AG09309 (cell line): ENCODE results near the gene DNAL4.

Source experiments
- DNase-seq: peaks from one replicate; pipeline ENCODE4 v3.0.0-alpha.2; 2010; ENCODE audit warnings: low read depth
- H3K4me3 ChIP-seq: 2 replicates; pipeline ENCODE4 v1.5.1; 2011; ENCODE audit warnings: mild to moderate bottlenecking, low read depth, low read length, moderate library complexity; ENCODE audit not compliant: control insufficient read depth
- TF ChIP-seq, protein P1 (sequence below): IDR thresholded peaks from 2 replicates; pipeline ENCODE4 v1.5.1; 2011; ENCODE audit warnings: mild to moderate bottlenecking, low read depth, low read length, inconsistent platforms; ENCODE audit not compliant: insufficient read depth, control insufficient read depth; ENCODE audit errors: missing control alignments

DNAL4 gene

DNA sequence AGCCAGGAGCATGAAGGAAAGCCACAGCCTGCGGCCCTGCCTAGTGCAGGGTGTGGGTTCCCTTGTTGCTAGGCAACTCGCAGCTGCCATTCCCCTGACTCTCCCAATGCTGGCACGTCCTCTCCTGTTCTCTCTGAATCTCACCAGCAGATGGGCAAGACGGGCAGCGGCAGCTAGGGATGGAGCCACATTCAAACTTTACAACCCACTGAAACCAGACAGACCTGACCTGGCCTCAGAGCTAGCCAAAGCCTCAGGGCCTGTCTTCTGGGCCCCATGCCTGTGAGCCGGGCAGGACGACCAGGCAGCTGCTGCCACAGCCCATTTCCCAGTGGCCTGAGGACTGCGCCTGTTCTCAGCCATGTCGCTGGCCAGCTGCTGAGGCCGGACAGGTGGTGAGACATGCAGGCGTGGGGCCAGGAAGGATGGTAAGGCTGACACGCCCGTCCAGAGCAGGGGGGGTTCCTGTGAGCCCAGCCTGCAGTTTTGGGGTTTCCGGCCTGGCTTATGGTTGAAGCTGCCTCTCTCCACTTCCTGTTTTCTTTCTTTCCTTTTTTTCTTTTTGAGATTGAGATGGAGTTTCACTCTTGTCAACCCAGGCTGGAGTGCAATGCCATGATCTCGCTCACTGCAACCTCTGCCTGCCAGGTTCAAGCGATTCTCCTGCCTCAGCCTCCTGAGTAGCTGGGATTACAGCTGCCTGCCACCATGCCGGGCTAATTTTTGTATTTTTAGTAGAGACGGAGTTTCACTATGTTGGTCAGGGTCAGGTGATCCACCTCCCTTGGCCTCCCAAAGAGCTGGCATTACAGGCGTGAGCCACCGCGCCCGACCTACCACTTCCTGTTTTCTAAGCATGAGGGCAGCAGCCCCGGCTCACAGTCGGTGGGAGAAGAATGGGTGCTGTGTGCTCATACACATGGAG, 42.3 kb downstream of the DNAL4 start:
- TF ChIP-seq, protein P1, sequence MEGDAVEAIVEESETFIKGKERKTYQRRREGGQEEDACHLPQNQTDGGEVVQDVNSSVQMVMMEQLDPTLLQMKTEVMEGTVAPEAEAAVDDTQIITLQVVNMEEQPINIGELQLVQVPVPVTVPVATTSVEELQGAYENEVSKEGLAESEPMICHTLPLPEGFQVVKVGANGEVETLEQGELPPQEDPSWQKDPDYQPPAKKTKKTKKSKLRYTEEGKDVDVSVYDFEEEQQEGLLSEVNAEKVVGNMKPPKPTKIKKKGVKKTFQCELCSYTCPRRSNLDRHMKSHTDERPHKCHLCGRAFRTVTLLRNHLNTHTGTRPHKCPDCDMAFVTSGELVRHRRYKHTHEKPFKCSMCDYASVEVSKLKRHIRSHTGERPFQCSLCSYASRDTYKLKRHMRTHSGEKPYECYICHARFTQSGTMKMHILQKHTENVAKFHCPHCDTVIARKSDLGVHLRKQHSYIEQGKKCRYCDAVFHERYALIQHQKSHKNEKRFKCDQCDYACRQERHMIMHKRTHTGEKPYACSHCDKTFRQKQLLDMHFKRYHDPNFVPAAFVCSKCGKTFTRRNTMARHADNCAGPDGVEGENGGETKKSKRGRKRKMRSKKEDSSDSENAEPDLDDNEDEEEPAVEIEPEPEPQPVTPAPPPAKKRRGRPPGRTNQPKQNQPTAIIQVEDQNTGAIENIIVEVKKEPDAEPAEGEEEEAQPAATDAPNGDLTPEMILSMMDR, result no peak
- H3K4me3 ChIP-seq, result no peak overlapping the region
- DNase-seq, result no peak

DNA sequence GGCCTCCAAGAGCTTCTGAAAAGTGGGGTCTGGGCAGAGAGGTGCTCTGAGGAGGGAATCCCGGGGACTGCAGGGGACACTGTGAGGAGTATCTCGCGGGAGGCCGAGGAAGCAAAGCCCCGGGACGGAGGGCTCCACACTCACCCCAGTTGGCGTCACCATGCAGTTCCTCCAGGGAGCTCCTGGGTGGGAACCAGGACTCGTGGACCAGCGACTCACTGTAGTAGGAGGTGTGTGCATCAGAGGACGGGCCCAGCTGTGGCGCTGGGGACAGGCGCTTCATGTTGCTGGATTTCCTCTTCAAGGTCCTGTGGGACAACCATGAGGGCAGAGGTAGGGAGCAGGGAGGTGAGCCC, 42.9 kb downstream of the DNAL4 start:
- TF ChIP-seq, protein P1, result no peak
- DNase-seq, result no peak
- no peak overlapping the region for H3K4me3 ChIP-seq

DNA sequence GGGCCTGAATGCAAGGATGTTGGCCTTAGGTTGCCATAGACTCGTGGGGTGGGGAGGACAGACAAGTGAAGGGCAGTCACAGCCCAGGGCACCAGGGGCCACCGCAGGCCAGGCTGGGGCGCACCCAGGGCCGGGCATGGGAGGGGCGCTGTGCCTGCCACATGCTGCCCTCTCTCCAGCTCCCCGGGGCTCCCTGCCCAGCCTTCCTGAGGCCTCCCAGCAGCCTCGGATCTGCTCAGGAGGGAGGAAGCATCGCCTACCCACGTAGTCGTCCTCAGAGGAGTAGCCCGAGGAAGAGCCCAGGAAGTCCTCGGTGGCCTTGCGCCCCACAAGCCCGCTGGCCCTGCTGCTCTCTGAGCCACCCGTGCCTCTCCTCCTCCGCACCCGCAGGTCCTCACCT, 43.3 kb downstream of the DNAL4 start:
- H3K4me3 ChIP-seq, result no peak overlapping the region
- TF ChIP-seq, protein P1, result no peak
- DNase-seq, result no peak

DNA sequence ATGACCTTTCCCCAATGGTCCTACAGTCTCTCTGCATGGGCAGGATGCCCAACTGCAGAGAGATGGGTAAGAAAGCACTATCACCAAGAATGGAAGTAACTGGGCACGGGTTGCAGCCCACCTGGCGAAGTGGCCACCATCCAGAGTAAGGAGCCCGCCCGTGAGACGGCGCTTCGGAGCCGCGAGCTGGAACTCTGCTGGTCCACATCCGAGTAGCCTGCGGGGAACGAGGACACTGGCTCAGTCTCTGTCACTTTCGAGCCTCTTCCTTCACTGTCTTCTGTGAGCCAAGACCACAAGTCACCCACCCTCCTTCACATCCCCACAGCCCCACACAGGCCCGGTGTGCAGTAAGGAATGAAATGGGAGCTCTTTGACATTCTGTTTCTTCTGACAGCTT, 43.8 kb downstream of the DNAL4 start:
- TF ChIP-seq, protein P1, result no peak
- no peak for DNase-seq
- no peak overlapping the region for H3K4me3 ChIP-seq

DNA sequence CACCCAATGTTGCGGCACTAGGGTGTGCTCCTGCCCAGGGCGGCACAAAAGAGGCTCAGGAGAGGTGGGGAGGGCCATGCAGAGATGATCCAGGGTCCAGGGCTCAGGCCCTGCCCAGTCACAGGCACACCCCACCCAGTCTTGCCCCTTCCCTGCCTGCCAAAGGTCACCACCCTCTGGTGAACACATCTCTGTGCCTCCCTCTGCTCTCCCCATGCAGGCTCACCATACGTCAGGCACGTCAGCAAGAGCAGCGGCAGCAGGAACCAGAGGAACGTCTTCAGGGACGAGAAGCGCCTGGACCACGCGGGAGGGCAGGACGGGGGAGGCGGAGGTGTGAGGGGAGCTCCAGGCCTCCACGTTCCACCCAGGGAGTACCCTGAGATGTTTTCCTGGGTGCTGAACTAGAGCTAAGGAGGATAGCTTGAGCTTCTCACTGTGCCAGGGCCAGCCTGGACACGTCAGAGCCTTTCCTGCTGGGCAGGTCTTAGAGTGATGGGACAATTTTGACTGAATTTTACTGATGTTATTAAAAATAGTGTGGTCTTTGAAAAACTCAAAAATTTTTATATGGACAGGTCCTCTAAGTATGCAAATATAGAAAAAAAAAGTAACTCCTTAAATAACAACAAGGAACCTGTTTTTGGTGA, 45.3 kb downstream of the DNAL4 start:
- TF ChIP-seq, protein P1, result no peak
- no peak overlapping the region for H3K4me3 ChIP-seq
- no peak for DNase-seq

DNA sequence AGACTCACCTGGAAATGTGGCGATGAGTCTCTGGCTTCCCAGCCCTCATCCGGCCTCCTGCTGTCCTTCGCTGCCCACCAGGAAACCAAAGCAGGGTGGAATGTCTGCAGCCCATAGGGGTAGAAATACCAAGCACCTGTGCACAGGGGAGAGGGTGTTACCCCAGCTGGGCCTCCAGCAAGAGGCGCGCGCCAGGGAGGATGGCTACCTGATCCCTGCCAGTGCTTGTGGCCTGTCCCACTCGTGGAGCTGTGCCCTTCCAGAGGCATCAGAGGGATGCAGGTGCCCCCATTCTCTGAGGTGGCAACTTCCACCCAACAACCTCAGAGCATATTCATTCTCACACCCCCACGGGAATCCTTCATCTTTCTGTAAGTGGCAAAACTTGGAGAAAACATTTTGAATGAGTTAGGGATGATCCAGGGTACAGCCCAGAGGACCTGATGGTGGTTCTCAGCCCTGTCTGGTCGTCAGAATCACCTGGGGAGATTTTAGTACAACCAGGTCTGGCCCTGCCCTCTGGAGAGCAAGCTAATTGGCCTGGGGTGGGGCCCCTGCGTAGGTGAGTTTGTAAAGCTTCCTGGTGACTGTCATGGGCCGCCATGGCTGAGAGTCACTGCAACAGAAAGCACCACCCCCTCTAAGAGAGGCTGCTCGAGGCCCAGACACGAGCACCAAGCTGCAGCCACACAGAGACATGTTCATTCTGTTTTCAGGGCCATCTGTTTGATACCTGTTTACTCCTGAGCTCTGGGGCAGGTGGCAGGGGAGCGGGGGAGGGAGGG, 48.1 kb downstream of the DNAL4 start:
- H3K4me3 ChIP-seq, result no peak overlapping the region
- TF ChIP-seq, protein P1, result no peak
- no peak for DNase-seq
